DMS53 (cell line): ENCODE measurements around the gene TMED10.

Source experiments
- DNase-seq: peaks from one replicate; lab custom pipeline; 2025; lab: John Stamatoyannopoulos, UW

The TMED10 gene

DNA sequence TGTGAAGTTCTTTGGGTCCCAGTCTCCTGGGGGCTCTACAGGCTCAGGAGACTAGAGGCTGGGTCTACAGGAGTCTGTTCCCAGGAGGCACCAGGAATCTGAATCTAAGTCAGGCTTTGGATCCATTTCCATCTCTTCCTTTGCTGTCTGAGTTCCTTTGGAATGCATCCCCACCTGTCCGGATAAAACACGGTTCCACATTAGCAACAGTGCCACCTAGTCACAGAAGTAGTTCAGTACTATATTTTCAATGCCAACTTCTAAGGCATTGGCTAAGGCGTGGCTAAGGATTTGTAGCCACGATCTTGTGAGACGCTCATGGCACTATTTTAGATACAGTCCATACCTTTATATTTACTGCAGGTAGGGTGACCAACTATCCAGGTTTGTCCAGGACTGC lies 91.9 kb downstream of the TMED10 start:
- DNase-seq = peak; percentile 8

GRCh38 chr14:75083271-75083670 lies 93.1 kb downstream of the TMED10 start:
- DNase-seq = no peak

- no peak for DNase-seq
Measured at GRCh38 chr14:75081660-75082229, 94.7 kb downstream of the TMED10 start.
